Measurements from ENCODE around the gene BAG1.

The BAG1 gene

DNA sequence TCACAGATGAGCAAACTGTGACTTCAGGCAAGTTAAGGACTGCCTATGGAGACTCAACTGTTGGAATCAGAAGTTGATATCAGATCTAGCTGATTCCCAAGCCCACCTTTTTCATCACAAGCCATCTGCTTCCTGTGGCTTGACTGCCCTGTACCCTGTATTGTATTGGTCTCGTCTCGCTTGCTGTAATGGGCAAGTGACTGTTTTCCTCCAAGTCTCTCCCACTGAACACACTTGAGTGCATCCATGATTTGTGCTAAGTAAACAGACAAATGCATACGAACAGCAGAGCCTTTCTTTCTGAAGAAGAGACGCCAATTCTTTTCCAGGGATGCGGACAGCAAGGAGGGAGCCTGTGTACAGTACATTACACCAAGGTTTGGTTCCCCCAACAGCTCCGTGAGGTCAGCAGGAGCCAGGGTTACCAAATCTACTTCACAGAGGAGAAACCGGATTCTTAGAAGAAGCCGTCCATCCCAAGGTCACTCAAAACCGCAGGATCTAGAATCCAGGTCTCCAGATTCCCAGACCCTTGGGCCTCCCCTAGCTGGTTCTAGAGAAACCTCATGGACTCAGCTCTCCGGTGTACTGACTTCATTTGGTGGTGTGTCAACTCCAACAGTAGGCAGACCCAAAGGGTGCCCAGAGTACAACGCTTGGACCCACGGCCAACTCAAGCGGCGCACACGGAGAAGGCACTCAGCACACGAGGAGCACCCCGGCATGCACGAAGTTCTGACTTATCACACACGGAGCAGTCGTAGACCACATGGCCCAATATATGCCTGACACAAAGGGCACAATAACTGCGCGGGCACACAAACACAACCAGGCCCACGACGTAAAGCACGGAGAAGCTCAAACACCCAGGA lies 1.1 kb downstream of the BAG1 start:
- Histone ChIP-seq H3K9ac (peak overlapping the region; percentile 89), H3K27ac (peak overlapping the region; percentile 92), H3K4me2 (peak overlapping the region; percentile 90), H3K4me1 (peaks cover 40% of the 10 kb centered on the region), H3K36me3 (peaks cover 68% of the 10 kb centered on the region), H4K20me1 (peaks cover 22% of the 10 kb centered on the region; the same call in 1 of the 2 replicates), H3K9me3 (no peaks in the 10 kb centered on the region), H3K27me3 (no peaks in the 10 kb centered on the region), H3K4me3 (peak overlapping the region; percentile 98)
- no peak for TF ChIP-seq Cebpa-rat (IDR thresholded peaks at IDR 0.05)

DNA sequence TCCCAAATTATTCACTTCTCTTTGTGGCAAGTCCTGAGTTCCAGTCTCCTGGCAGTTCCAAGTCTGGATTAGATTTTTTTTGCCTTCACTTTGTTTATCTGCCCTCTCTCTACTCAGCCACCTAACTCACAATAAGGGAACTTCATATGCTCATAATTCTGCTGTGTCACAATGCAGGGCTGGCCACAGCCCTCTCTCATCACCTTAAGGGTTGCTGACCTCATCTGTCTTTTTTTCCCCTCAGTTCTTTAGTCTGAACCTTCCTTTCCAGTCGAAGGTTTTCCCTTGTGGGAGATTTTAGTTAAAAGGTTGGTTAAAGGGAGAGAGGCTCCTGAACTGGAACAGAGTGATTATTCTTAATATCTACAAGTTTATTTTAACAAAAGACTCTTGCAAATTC lies 4.1 kb downstream of the BAG1 start:
- H3K9ac ChIP-seq: no peak overlapping the region
- peaks cover 19% of the 10 kb centered on the region for H3K4me1 ChIP-seq
- H3K36me3 ChIP-seq: peaks cover 74% of the 10 kb centered on the region
- no peak overlapping the region for H3K4me2 ChIP-seq
- no peak overlapping the region for H3K27ac ChIP-seq
- no peak for TF ChIP-seq Cebpa-rat (IDR thresholded peaks at IDR 0.05)
- H3K27me3 ChIP-seq: no peaks in the 10 kb centered on the region
- no peak overlapping the region for H3K4me3 ChIP-seq
- H4K20me1 ChIP-seq: peaks cover 28% of the 10 kb centered on the region; the same call in 1 of the 2 replicates
- H3K9me3 ChIP-seq: no peaks in the 10 kb centered on the region

GRCh38 chr9:33257276-33257675 lies 7.2 kb downstream of the BAG1 start:
- H3K27ac ChIP-seq: no peak overlapping the region
- no peak overlapping the region for H3K4me3 ChIP-seq
- H3K36me3 ChIP-seq: peaks cover 99% of the 10 kb centered on the region
- TF ChIP-seq Cebpa-rat (IDR thresholded peaks at IDR 0.05): no peak
- H3K27me3 ChIP-seq: no peaks in the 10 kb centered on the region
- 0 out of 2 replicates have a peak, but pooled peaks cover 7% of the 10 kb centered on the region for H3K4me1 ChIP-seq
- H3K4me2 ChIP-seq: no peak overlapping the region
- peaks cover 18% of the 10 kb centered on the region; the same call in 1 of the 2 replicates for H4K20me1 ChIP-seq
- H3K9ac ChIP-seq: no peak overlapping the region
- no peaks in the 10 kb centered on the region for H3K9me3 ChIP-seq

DNA sequence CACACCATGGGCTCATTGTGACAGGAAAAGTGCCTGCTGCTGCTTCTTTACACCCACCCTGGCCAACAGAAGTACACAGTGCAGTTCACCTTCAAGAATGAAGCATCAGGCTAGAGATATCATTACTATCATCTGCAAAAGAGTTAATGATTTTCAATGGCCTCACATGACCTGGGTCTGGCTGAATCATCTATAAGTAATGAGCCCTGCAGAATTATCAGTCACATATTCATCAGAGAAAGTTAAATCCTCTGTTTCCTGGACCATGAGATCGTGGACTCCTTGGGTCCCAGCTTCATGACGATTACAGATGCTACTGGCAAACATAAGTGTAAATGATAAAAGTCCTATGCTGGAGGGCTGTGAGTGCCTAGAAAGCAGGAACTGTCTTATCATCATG lies 8.3 kb downstream of the BAG1 start:
- H3K4me1 ChIP-seq: no peaks in the 10 kb centered on the region
- no peak overlapping the region for H3K4me2 ChIP-seq
- no peaks in the 10 kb centered on the region for H3K27me3 ChIP-seq
- no peak overlapping the region for H3K4me3 ChIP-seq
- no peak overlapping the region for H3K9ac ChIP-seq
- no peak overlapping the region for H3K27ac ChIP-seq
- H4K20me1 ChIP-seq: peaks cover 8% of the 10 kb centered on the region; the same call in 1 of the 2 replicates
- peaks cover 97% of the 10 kb centered on the region for H3K36me3 ChIP-seq
- H3K9me3 ChIP-seq: no peaks in the 10 kb centered on the region
- no peak for TF ChIP-seq Cebpa-rat (IDR thresholded peaks at IDR 0.05)

GRCh38 chr9:33255471-33255870 lies 9.0 kb downstream of the BAG1 start:
- no peak overlapping the region for H3K9ac ChIP-seq
- no peak for TF ChIP-seq Cebpa-rat (IDR thresholded peaks at IDR 0.05)
- H4K20me1 ChIP-seq: peaks cover 7% of the 10 kb centered on the region; the same call in 1 of the 2 replicates
- no peak overlapping the region for H3K4me3 ChIP-seq
- peaks cover 96% of the 10 kb centered on the region for H3K36me3 ChIP-seq
- H3K9me3 ChIP-seq: no peaks in the 10 kb centered on the region
- peaks cover 7% of the 10 kb centered on the region for H3K4me1 ChIP-seq
- H3K27ac ChIP-seq: no peak overlapping the region
- no peaks in the 10 kb centered on the region for H3K27me3 ChIP-seq
- no peak overlapping the region for H3K4me2 ChIP-seq

DNA sequence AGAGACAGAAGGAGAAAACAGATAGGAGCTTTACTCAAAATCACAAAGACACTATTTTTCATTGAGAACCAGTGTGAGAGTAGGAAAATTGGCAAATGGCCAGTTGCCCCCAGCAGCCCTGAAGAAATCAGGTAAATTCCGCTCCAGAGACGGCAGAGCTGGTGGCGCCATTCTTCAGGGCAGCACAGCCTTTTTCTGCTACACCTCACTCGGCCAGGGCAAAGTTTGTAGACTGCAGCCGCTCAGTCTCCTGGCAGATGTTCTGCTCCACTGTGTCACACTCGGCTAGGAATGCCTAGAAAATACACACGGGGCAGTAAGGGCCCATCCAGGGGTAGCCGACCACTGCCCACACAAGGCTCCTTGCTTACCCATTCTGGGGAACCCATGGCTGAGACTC lies 9.5 kb downstream of the BAG1 start:
- Histone ChIP-seq H3K4me1 (peaks cover 12% of the 10 kb centered on the region), H3K4me2 (no peak overlapping the region), H4K20me1 (peaks cover 7% of the 10 kb centered on the region; the same call in 1 of the 2 replicates), H3K27me3 (no peaks in the 10 kb centered on the region), H3K36me3 (peaks cover 93% of the 10 kb centered on the region), H3K4me3 (no peak overlapping the region), H3K9me3 (no peaks in the 10 kb centered on the region), H3K9ac (no peak overlapping the region), H3K27ac (no peak overlapping the region)
- no peak for TF ChIP-seq Cebpa-rat (IDR thresholded peaks at IDR 0.05)

GRCh38 chr9:33254211-33254610 lies 10.3 kb downstream of the BAG1 start:
- Histone ChIP-seq H3K9ac (no peak overlapping the region), H3K9me3 (no peaks in the 10 kb centered on the region), H4K20me1 (peaks cover 7% of the 10 kb centered on the region; the same call in 1 of the 2 replicates), H3K4me1 (peaks cover 20% of the 10 kb centered on the region), H3K27ac (no peak overlapping the region), H3K4me3 (no peak overlapping the region), H3K27me3 (no peaks in the 10 kb centered on the region), H3K36me3 (peaks cover 85% of the 10 kb centered on the region), H3K4me2 (no peak overlapping the region)
- no peak for TF ChIP-seq Cebpa-rat (IDR thresholded peaks at IDR 0.05)

DNA sequence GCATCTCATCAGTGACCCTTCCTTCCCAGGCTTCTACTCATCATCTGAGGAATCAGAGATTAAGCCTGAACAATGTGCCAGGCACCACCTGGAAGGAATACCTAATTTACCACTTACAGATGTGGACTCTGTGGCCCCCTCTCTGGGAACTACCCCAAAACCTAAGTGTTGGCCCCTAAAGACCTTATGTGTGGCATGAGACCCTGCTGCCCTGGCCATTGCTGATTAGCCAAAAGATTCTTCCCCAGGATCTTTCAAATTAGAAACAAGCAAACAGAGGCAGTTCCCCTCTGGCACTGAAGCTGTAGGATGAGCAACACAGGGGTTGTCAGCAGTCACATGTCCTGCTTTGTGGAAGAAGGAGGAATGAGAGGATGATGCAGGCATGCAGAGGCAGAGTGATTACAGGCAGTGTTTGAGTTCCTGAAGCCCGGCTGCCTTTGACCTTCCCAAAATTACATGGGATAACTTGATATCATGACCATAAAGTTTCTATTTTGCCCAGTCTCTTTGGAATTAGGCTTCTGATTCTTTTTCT lies 14.0 kb downstream of the BAG1 start:
- no peaks in the 10 kb centered on the region for H4K20me1 ChIP-seq
- no peak overlapping the region for H3K9ac ChIP-seq
- no peaks in the 10 kb centered on the region for H3K9me3 ChIP-seq
- H3K27ac ChIP-seq: no peak overlapping the region
- peaks cover 48% of the 10 kb centered on the region for H3K36me3 ChIP-seq
- no peak overlapping the region for H3K4me3 ChIP-seq
- no peaks in the 10 kb centered on the region for H3K27me3 ChIP-seq
- no peak for TF ChIP-seq Cebpa-rat (IDR thresholded peaks at IDR 0.05)
- peaks cover 35% of the 10 kb centered on the region for H3K4me1 ChIP-seq
- H3K4me2 ChIP-seq: peak overlapping the region; percentile 73

DNA sequence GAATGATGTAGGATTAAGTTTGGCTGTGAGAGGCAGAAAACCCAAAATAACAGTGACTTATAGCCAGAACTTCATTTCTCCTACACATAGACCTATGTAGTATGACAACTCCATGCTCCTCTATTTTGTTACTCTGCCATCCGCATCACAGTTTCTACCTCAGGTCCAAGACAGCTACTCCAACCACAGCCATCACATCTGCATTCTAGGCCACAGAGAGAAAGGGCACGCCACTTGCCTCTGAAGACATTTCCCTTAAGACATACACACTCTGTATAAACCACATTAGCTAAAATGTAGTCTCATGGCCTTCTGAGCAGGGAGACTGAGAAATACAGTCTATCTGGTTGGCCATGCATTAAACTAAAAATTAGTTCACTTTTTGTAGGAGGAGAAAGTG lies 14.5 kb downstream of the BAG1 start:
- peak overlapping the region; percentile 64 for H3K27ac ChIP-seq
- peaks cover 45% of the 10 kb centered on the region for H3K36me3 ChIP-seq
- TF ChIP-seq Cebpa-rat (IDR thresholded peaks at IDR 0.05): no peak
- peaks cover 35% of the 10 kb centered on the region for H3K4me1 ChIP-seq
- peak overlapping the region; percentile 62 for H3K9ac ChIP-seq
- no peaks in the 10 kb centered on the region for H3K9me3 ChIP-seq
- H3K27me3 ChIP-seq: no peaks in the 10 kb centered on the region
- H4K20me1 ChIP-seq: no peaks in the 10 kb centered on the region
- no peak overlapping the region for H3K4me3 ChIP-seq
- H3K4me2 ChIP-seq: peak overlapping the region; percentile 73

DNA sequence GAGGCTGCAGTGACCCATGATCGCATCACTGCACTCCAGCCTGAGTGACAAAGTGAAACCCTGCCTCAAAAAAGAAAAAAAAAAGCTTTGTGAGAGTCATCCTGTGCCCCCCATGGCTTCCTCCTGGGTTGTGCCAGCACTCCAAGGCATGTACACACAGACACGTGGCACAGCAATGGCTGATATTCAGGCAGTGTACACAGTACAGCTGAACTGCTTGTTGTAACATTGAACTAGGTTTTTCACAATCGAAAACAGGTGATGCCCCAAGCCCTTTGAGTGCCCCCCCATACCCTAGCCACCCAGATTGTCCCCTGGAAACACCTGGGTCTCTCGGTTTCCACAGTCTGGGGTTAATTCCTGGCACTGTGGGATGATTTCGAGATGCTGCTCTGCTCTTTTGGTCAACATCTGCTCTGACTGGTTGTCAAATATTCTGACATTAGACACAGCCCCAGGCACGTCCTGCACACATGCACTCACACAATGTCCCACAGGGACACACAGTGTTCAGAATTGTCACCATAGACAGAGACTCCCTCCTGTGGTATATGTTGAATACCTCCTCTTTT lies 15.3 kb downstream of the BAG1 start:
- Histone ChIP-seq H3K4me2 (peak overlapping the region; percentile 73), H3K9me3 (no peaks in the 10 kb centered on the region), H3K27ac (peak overlapping the region; percentile 64), H3K4me1 (peaks cover 35% of the 10 kb centered on the region), H3K36me3 (peaks cover 39% of the 10 kb centered on the region), H3K9ac (peak overlapping the region; percentile 62), H3K4me3 (no peak overlapping the region), H3K27me3 (no peaks in the 10 kb centered on the region), H4K20me1 (no peaks in the 10 kb centered on the region)
- TF ChIP-seq Cebpa-rat (IDR thresholded peaks at IDR 0.05): no peak

Data from BLaER1 (cell line).